GM19043 (cell line): ENCODE measurements around the gene PLXNA1.
A peak's percentile ranks its signal among the peaks of the same experiment; 100 is the strongest.

Experiments used
- ATAC-seq: cut with Tn5 transposase; IDR thresholded peaks from one replicate; pipeline ENCODE4 v1.9.1; 2021; ENCODE audit warnings: low read depth; ENCODE audit not compliant: unreplicated experiment

PLXNA1 gene

GRCh38 chr3:126952261-126952982 lies 30.5 kb upstream of the PLXNA1 start:
- ATAC-seq = no peak

- ATAC-seq = no peak
These were observed 29.8 kb upstream of the PLXNA1 start for GRCh38 chr3:126952983-126953660.

GRCh38 chr3:126954141-126954842 lies 28.6 kb upstream of the PLXNA1 start:
- ATAC-seq = peak; percentile 63

- ATAC-seq = peak; percentile 67
These were observed 27.7 kb upstream of the PLXNA1 start for GRCh38 chr3:126955004-126955790.

- ATAC-seq = no peak
These were observed 26.6 kb upstream of the PLXNA1 start for GRCh38 chr3:126956361-126956760.

GRCh38 chr3:126956866-126957650 lies 25.9 kb upstream of the PLXNA1 start:
- no peak for ATAC-seq

GRCh38 chr3:126957776-126958637 lies 24.9 kb upstream of the PLXNA1 start:
- no peak for ATAC-seq

GRCh38 chr3:126958638-126959085 lies 24.3 kb upstream of the PLXNA1 start:
- ATAC-seq = no peak

GRCh38 chr3:126959136-126959920 lies 23.6 kb upstream of the PLXNA1 start:
- no peak for ATAC-seq

GRCh38 chr3:126959921-126960603 lies 22.9 kb upstream of the PLXNA1 start:
- ATAC-seq = no peak

- no peak for ATAC-seq
These were observed 22.3 kb upstream of the PLXNA1 start for GRCh38 chr3:126960604-126960995.

- ATAC-seq = peak; percentile 73
These were observed 21.6 kb upstream of the PLXNA1 start for GRCh38 chr3:126961191-126961790.

GRCh38 chr3:126961791-126962461 lies 21.0 kb upstream of the PLXNA1 start:
- no peak for ATAC-seq

GRCh38 chr3:126962756-126963155 lies 20.2 kb upstream of the PLXNA1 start:
- ATAC-seq = no peak

- ATAC-seq = no peak
These were observed 19.4 kb upstream of the PLXNA1 start for GRCh38 chr3:126963261-126964190.

- ATAC-seq = no peak
These were observed 18.7 kb upstream of the PLXNA1 start for GRCh38 chr3:126964261-126964660.
